PC-3 (cell line): ENCODE results near the gene JSRP1. TPM values are rescaled to one million over a fixed set of nuclear protein-coding genes. Genes with fewer than 3 reads are reported as not detected.

ENCODE experiments used
- ATAC-seq: fragments of 200-7000 bp; cut with Tn5 transposase; 2 replicates; pipeline ENCODE4 v1.9.1; 2020; ENCODE audit warnings: mild to moderate bottlenecking, moderate library complexity
- BruUV-seq: library from RNA; stranded (reverse); fragments of 400-500 nt; replicated peaks from 2 replicates; lab custom pipeline; 2021; lab: Mats Ljungman, UMichigan
- CTCF ChIA-PET: fragments of 300-600 bp; sonication (Branson Sonifier 250); formaldehyde crosslinking; loops from one replicate; lab custom pipeline; 2022; ENCODE audit warnings: antibody characterized with exemption; lab: Charles Lee
- POLR2A ChIA-PET: fragments of 300-600 bp; sonication (Branson Sonifier 250); formaldehyde crosslinking; loops from one replicate; lab custom pipeline; 2022; ENCODE audit warnings: antibody characterized with exemption; ENCODE audit not compliant: unreplicated experiment; lab: Charles Lee
- DNase-seq: peaks from one replicate; pipeline ENCODE4 v3.0.0-alpha.2; 2015
- H2AFZ ChIP-seq: fragments of 300-600 bp; sonication (generic); 2 replicates; pipeline ENCODE4 v1.6.0; 2016; ENCODE audit warnings: antibody characterized with exemption, low read length
- H3F3A ChIP-seq: fragments of 300-600 bp; sonication (generic); one replicate; pipeline ENCODE4 v1.6.0; 2017; ENCODE audit warnings: antibody characterized with exemption, low read length, control low read depth, mild to moderate bottlenecking; ENCODE audit not compliant: unreplicated experiment
- H3K27ac ChIP-seq: fragments of 300-600 bp; sonication (generic); 2 replicates; pipeline ENCODE4 v1.5.1; 2016; ENCODE audit warnings: mild to moderate bottlenecking, low read length
- H3K27me3 ChIP-seq: fragments of 300-600 bp; sonication (generic); 2 replicates; pipeline ENCODE4 v1.6.1; 2016; ENCODE audit warnings: low read length, mixed read lengths
- H3K36me3 ChIP-seq: fragments of 300-600 bp; sonication (generic); 2 replicates; pipeline ENCODE4 v1.6.1; 2016; ENCODE audit warnings: low read depth, mixed run types, low read length, mixed read lengths
- H3K4me1 ChIP-seq: fragments of 300-600 bp; sonication (generic); 2 replicates; pipeline ENCODE4 v1.5.1; 2016; ENCODE audit warnings: low read length; ENCODE audit not compliant: insufficient read depth
- H3K4me2 ChIP-seq: fragments of 300-600 bp; sonication (generic); 2 replicates; pipeline ENCODE4 v1.6.0; 2016; ENCODE audit warnings: low read length
- H3K4me3 ChIP-seq: fragments of 300-600 bp; sonication (generic); 2 replicates; pipeline ENCODE4 v1.5.1; 2016; ENCODE audit warnings: mild to moderate bottlenecking, low read length, mixed read lengths
- H3K79me2 ChIP-seq: fragments of 300-600 bp; sonication (generic); 2 replicates; pipeline ENCODE4 v1.6.1; 2017; ENCODE audit warnings: low read length, mixed read lengths
- H3K9ac ChIP-seq: fragments of 300-600 bp; sonication (generic); 2 replicates; pipeline ENCODE4 v1.6.0; 2016; ENCODE audit warnings: mild to moderate bottlenecking, low read length
- H3K9me2 ChIP-seq: fragments of 300-600 bp; sonication (generic); replicated peaks from 2 replicates; pipeline ENCODE4 v1.6.1; 2016; ENCODE audit warnings: mixed run types, low read length, mixed read lengths
- H3K9me3 ChIP-seq: fragments of 300-600 bp; sonication (generic); 2 replicates; pipeline ENCODE4 v1.6.1; 2016; ENCODE audit warnings: low read length, mixed read lengths
- H4K20me1 ChIP-seq: fragments of 300-600 bp; sonication (generic); 2 replicates; pipeline ENCODE4 v1.6.1; 2016; ENCODE audit warnings: low read length, mixed read lengths
- CTCF ChIP-seq: fragments of 300-600 bp; sonication (generic); conservative IDR thresholded peaks from 2 replicates; pipeline ENCODE4 v1.5.1; 2017; ENCODE audit warnings: antibody characterized with exemption, low read depth, mild to moderate bottlenecking, low read length
- EZH2 ChIP-seq: fragments of 300-600 bp; sonication (generic); IDR thresholded peaks from one replicate; pipeline ENCODE4 v1.6.1; 2017; ENCODE audit warnings: antibody characterized with exemption, mild to moderate bottlenecking, low read length; ENCODE audit not compliant: unreplicated experiment
- EZH2phosphoT487 ChIP-seq: fragments of 300-600 bp; sonication (generic); IDR thresholded peaks from 2 replicates; pipeline ENCODE4 v1.6.1; 2018; ENCODE audit warnings: mild to moderate bottlenecking, antibody characterized with exemption, low read length, borderline replicate concordance
- intact Hi-C: fragments of 100-400 bp; cut with micrococcal nuclease; formaldehyde crosslinking; loops from 2 replicates; pipeline ENCODE4 v1.9.0; 2023
- total RNA-seq: library from RNA; depleted of rRNA; stranded (reverse); fragments of >200 nt; gene quantifications from 2 replicates; pipeline ENCODE4 v1.2.3, GENCODE V29; 2014

Gene JSRP1
- total RNA-seq, 1 experiment from 2014 or later = not detected

GRCh38 chr19:2276429-2276986 lies 20.3 kb upstream of the JSRP1 start:
- H3K36me3 ChIP-seq = peaks cover 7% of the 10 kb centered on the region; the same call in 1 of the 2 replicates
- no peaks in the 10 kb centered on the region for H3K27me3 ChIP-seq
- H3K79me2 ChIP-seq = peaks cover 27% of the 10 kb centered on the region
- H3K9me3 ChIP-seq = no peaks in the 10 kb centered on the region
- H3K4me3 ChIP-seq = no peak overlapping the region
- no peak overlapping the region for H3K9ac ChIP-seq
- ATAC-seq (no peak), DNase-seq (no peak)
- no peaks in the 10 kb centered on the region for H3F3A ChIP-seq
- H3K4me1 ChIP-seq = peaks cover 16% of the 10 kb centered on the region; the same call in 1 of the 2 replicates
- POLR2A ChIA-PET = no interaction called here
- CTCF ChIA-PET = no interaction called here
- intact Hi-C loops = no loop called here
- TF ChIP-seq CTCF (no peak), EZH2 (no peak), EZH2phosphoT487 (no peak)
- BruUV-seq = no TSS peak
- no peaks in the 10 kb centered on the region for H3K9me2 ChIP-seq
- no peak overlapping the region for H3K27ac ChIP-seq
- no peak overlapping the region for H3K4me2 ChIP-seq
- peaks cover 17% of the 10 kb centered on the region for H4K20me1 ChIP-seq
- no peak overlapping the region for H2AFZ ChIP-seq

GRCh38 chr19:2275588-2276428 lies 19.6 kb upstream of the JSRP1 start:
- Histone ChIP-seq H4K20me1 (peaks cover 24% of the 10 kb centered on the region), H3K79me2 (peaks cover 34% of the 10 kb centered on the region), H2AFZ (no peak overlapping the region), H3K9me2 (no peaks in the 10 kb centered on the region), H3K27ac (no peak overlapping the region), H3K27me3 (no peaks in the 10 kb centered on the region), H3K9me3 (no peaks in the 10 kb centered on the region), H3K36me3 (peaks cover 10% of the 10 kb centered on the region; the same call in 1 of the 2 replicates), H3F3A (no peaks in the 10 kb centered on the region), H3K4me2 (no peak overlapping the region), H3K9ac (no peak overlapping the region), H3K4me3 (no peak overlapping the region), H3K4me1 (peaks cover 17% of the 10 kb centered on the region; the same call in 1 of the 2 replicates)
- no peak for ATAC-seq
- no peak for DNase-seq
- no peak for TF ChIP-seq CTCF
- intact Hi-C loops = no loop called here
- POLR2A ChIA-PET = no interaction called here
- CTCF ChIA-PET = no interaction called here
- no TSS peak for BruUV-seq
